GM23248 (cell line): ENCODE measurements around the gene GGCX. TPM values are rescaled to one million over a fixed set of nuclear protein-coding genes. Genes with fewer than 3 reads are reported as not detected.

Experiments used
- DNase-seq: peaks from one replicate; pipeline ENCODE4 v3.0.0-alpha.2; 2015
- H2AFZ ChIP-seq: fragments of 200-600 bp; sonication (generic); 2 replicates; pipeline ENCODE4 v1.6.1; 2016; ENCODE audit warnings: antibody characterized with exemption
- H3F3A ChIP-seq: fragments of 200-600 bp; sonication (generic); 2 replicates; pipeline ENCODE4 v1.6.1; 2016; ENCODE audit warnings: mild to moderate bottlenecking, antibody characterized with exemption, mixed run types; ENCODE audit not compliant: insufficient read depth
- H3K27ac ChIP-seq: fragments of 200-600 bp; sonication (generic); 2 replicates; pipeline ENCODE4 v1.5.1; 2016; ENCODE audit warnings: mild to moderate bottlenecking
- H3K27me3 ChIP-seq: fragments of 200-600 bp; sonication (generic); replicated peaks from 2 replicates; pipeline ENCODE4 v1.6.1; 2016; ENCODE audit warnings: mild to moderate bottlenecking; ENCODE audit not compliant: insufficient read depth
- H3K36me3 ChIP-seq: fragments of 200-600 bp; sonication (generic); 2 replicates; pipeline ENCODE4 v1.6.1; 2016; ENCODE audit warnings: low read depth, mild to moderate bottlenecking
- H3K4me1 ChIP-seq: fragments of 200-600 bp; sonication (generic); 2 replicates; pipeline ENCODE4 v1.6.1; 2016; ENCODE audit warnings: mild to moderate bottlenecking; ENCODE audit not compliant: insufficient read depth
- H3K4me2 ChIP-seq: fragments of 200-600 bp; sonication (generic); one replicate; pipeline ENCODE4 v1.6.1; 2016; ENCODE audit warnings: mild to moderate bottlenecking; ENCODE audit not compliant: unreplicated experiment
- H3K4me3 ChIP-seq: fragments of 200-600 bp; sonication (generic); 2 replicates; pipeline ENCODE4 v1.5.1; 2016; ENCODE audit warnings: mild to moderate bottlenecking
- H3K79me2 ChIP-seq: fragments of 200-600 bp; sonication (generic); 2 replicates; pipeline ENCODE4 v1.6.1; 2016; ENCODE audit warnings: mild to moderate bottlenecking; ENCODE audit not compliant: insufficient read depth
- H3K9ac ChIP-seq: fragments of 200-600 bp; sonication (generic); 2 replicates; pipeline ENCODE4 v1.6.1; 2016; ENCODE audit warnings: mild to moderate bottlenecking
- H3K9me2 ChIP-seq: fragments of 200-600 bp; sonication (generic); 2 replicates; pipeline ENCODE4 v1.6.1; 2016; ENCODE audit warnings: mixed run types, mild to moderate bottlenecking, moderate library complexity; ENCODE audit not compliant: insufficient read depth
- H3K9me3 ChIP-seq: fragments of 200-600 bp; sonication (generic); one replicate; pipeline ENCODE4 v1.6.1; 2017; ENCODE audit warnings: low read depth
- H4K20me1 ChIP-seq: fragments of 200-600 bp; sonication (generic); 2 replicates; pipeline ENCODE4 v1.6.0; 2016; ENCODE audit not compliant: insufficient read depth
- EZH2 ChIP-seq: fragments of 200-600 bp; sonication (generic); IDR thresholded peaks from 2 replicates; pipeline ENCODE4 v1.6.1; 2018; ENCODE audit warnings: antibody characterized with exemption, mild to moderate bottlenecking; ENCODE audit not compliant: insufficient read depth, poor library complexity, severe bottlenecking
- EZH2phosphoT487 ChIP-seq: fragments of 200-600 bp; sonication (generic); IDR thresholded peaks from 2 replicates; pipeline ENCODE4 v1.6.1; 2018; ENCODE audit warnings: antibody characterized with exemption, moderate library complexity, mild to moderate bottlenecking, low read depth; ENCODE audit not compliant: insufficient read depth
- WGBS, 2 experiments: methylation state at CpG; one replicate each; pipeline ENCODE4 v1.1.6; 2015 to 2017; ENCODE audit warnings: low lambda C conversion rate in 2 of 2, low coverage in 1 of 2; ENCODE audit errors: missing lambda C conversion rate in 2 of 2; 5-methylcytosine and 5-hydroxymethylcytosine counted together
- in situ Hi-C: fragments of 300-500 bp; cut with MboI; formaldehyde crosslinking; loops from 2 replicates; pipeline ENCODE4 v1.15.0; 2020
- polyA plus RNA-seq: library from polyadenylated mRNA; unstranded; fragments of >200 nt; fragmentation: Nextera tagmentation; extraction: Ambion mirVana; gene quantifications from 2 replicates; pipeline ENCODE4 v1.2.1, GENCODE V29; 2016
- total RNA-seq: library from RNA; depleted of rRNA; stranded (reverse); fragments of >200 nt; shearing (Covaris generic); gene quantifications from 2 replicates; pipeline ENCODE4 v1.2.3, GENCODE V29; 2014

GGCX gene
- total and polyA plus RNA-seq, 2 experiments from 2014 or later: 62.7 to 81.3 TPM

- H4K20me1 ChIP-seq: peaks cover under 1% of the 10 kb centered on the region
- TF ChIP-seq EZH2: no peak
- no peak for TF ChIP-seq EZH2phosphoT487
- no peaks in the 10 kb centered on the region for H3K9me3 ChIP-seq
- peaks cover 18% of the 10 kb centered on the region for H3F3A ChIP-seq
- WGBS, 2 experiments: 83 to 86% methylated on average over 3 of the region's 3 CpGs
- no peaks in the 10 kb centered on the region for H3K27me3 ChIP-seq
- H3K79me2 ChIP-seq: peaks cover 26% of the 10 kb centered on the region
- H3K4me2 ChIP-seq: no peak overlapping the region
- no peaks in the 10 kb centered on the region for H3K9me2 ChIP-seq
- no peak overlapping the region for H2AFZ ChIP-seq
- no peak for DNase-seq
- in situ Hi-C loops: no loop called here
- H3K4me3 ChIP-seq: no peak overlapping the region
- peaks cover 16% of the 10 kb centered on the region for H3K4me1 ChIP-seq
- H3K27ac ChIP-seq: no peak overlapping the region
- no peak overlapping the region for H3K9ac ChIP-seq
- no peaks in the 10 kb centered on the region for H3K36me3 ChIP-seq
These were observed 26.4 kb downstream of the GGCX start for GRCh38 chr2:85534881-85535280.

GRCh38 chr2:85534099-85534498 is 27.2 kb downstream of the GGCX start:
- H3K4me2 ChIP-seq: no peak overlapping the region
- no peak for TF ChIP-seq EZH2phosphoT487
- no peak for TF ChIP-seq EZH2
- in situ Hi-C loops: no loop called here
- H3K79me2 ChIP-seq: peaks cover 18% of the 10 kb centered on the region
- H2AFZ ChIP-seq: no peak overlapping the region
- H3K36me3 ChIP-seq: no peaks in the 10 kb centered on the region
- H4K20me1 ChIP-seq: no peaks in the 10 kb centered on the region
- no peak overlapping the region for H3K27ac ChIP-seq
- 94 to 98% methylated on average over 3 of the region's 3 CpGs for WGBS, 2 experiments
- no peak overlapping the region for H3K9ac ChIP-seq
- no peak overlapping the region for H3K4me3 ChIP-seq
- H3K4me1 ChIP-seq: peaks cover 16% of the 10 kb centered on the region
- peaks cover 15% of the 10 kb centered on the region for H3F3A ChIP-seq
- H3K27me3 ChIP-seq: no peaks in the 10 kb centered on the region
- no peaks in the 10 kb centered on the region for H3K9me2 ChIP-seq
- H3K9me3 ChIP-seq: no peaks in the 10 kb centered on the region
- no peak for DNase-seq

DNA sequence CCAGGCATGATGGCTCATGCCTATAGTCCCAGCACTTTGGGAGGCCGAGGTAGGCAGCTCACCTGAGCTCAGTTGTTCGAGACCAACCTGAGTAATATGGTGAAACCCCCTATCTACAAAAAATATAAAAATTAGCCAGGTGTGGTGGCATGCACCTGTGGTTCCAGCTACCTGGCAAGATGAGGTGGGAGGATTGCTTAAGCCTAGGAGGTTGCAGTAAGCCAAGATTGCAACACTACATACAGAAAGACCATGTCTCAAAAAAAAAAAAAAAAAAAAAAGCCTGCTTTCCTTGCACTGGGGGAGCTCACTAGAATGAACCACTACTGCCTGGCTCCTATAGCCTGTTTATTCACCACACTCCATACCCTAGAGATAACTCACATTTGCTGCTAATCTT is 29.7 kb downstream of the GGCX start:
- Histone ChIP-seq H3F3A (peaks cover 4% of the 10 kb centered on the region), H4K20me1 (no peaks in the 10 kb centered on the region), H3K4me3 (no peak overlapping the region), H3K9me2 (no peaks in the 10 kb centered on the region), H2AFZ (no peak overlapping the region), H3K9me3 (no peaks in the 10 kb centered on the region), H3K9ac (no peak overlapping the region), H3K4me2 (no peak overlapping the region), H3K4me1 (peaks cover 5% of the 10 kb centered on the region), H3K36me3 (no peaks in the 10 kb centered on the region), H3K27me3 (no peaks in the 10 kb centered on the region), H3K27ac (no peak overlapping the region), H3K79me2 (no peaks in the 10 kb centered on the region)
- no peak for DNase-seq
- in situ Hi-C loops: no loop called here
- 69 to 76% methylated on average over 2 of the region's 2 CpGs for WGBS, 2 experiments
- TF ChIP-seq EZH2 (no peak), EZH2phosphoT487 (no peak)

GRCh38 chr2:85529809-85530208 is 31.5 kb downstream of the GGCX start:
- in situ Hi-C loops: no loop called here
- whole genome bisulfite sequencing, 2 experiments: 95 to 100% methylated on average over 1 of the region's 1 CpG

GRCh38 chr2:85528355-85528754 is 32.9 kb downstream of the GGCX start:
- no peaks in the 10 kb centered on the region for H3K9me3 ChIP-seq
- H3K27me3 ChIP-seq: no peaks in the 10 kb centered on the region
- no peak overlapping the region for H3K4me3 ChIP-seq
- no peak overlapping the region for H2AFZ ChIP-seq
- H3K27ac ChIP-seq: no peak overlapping the region
- no peak overlapping the region for H3K4me2 ChIP-seq
- WGBS, 2 experiments: 51 to 60% methylated on average over 2 of the region's 2 CpGs
- no peaks in the 10 kb centered on the region for H3F3A ChIP-seq
- TF ChIP-seq EZH2phosphoT487 (no peak), EZH2 (no peak)
- no peaks in the 10 kb centered on the region for H3K4me1 ChIP-seq
- H3K9me2 ChIP-seq: no peaks in the 10 kb centered on the region
- H3K79me2 ChIP-seq: no peaks in the 10 kb centered on the region
- no peaks in the 10 kb centered on the region for H3K36me3 ChIP-seq
- no peaks in the 10 kb centered on the region for H4K20me1 ChIP-seq
- in situ Hi-C loops: no loop called here
- DNase-seq: no peak
- H3K9ac ChIP-seq: no peak overlapping the region

More at GRCh38 chr2:85529809-85530208, 31.5 kb downstream of the GGCX start:
- H3K36me3 ChIP-seq: no peaks in the 10 kb centered on the region
- H3K27me3 ChIP-seq: no peaks in the 10 kb centered on the region
- no peak for DNase-seq
- H3K9ac ChIP-seq: no peak overlapping the region
- no peaks in the 10 kb centered on the region for H3K79me2 ChIP-seq
- no peaks in the 10 kb centered on the region for H3K4me1 ChIP-seq
- no peaks in the 10 kb centered on the region for H3K9me3 ChIP-seq
- no peak overlapping the region for H2AFZ ChIP-seq
- no peak overlapping the region for H3K27ac ChIP-seq
- no peaks in the 10 kb centered on the region for H3K9me2 ChIP-seq
- no peak overlapping the region for H3K4me3 ChIP-seq
- H3K4me2 ChIP-seq: no peak overlapping the region
- no peaks in the 10 kb centered on the region for H3F3A ChIP-seq
- TF ChIP-seq EZH2: no peak
- no peak for TF ChIP-seq EZH2phosphoT487
- H4K20me1 ChIP-seq: no peaks in the 10 kb centered on the region
